Trophoblast cell (in vitro differentiated cells and primary cell): ENCODE data around the gene SCLY.

Experiments
- DNase-seq, 2 donors: peaks; one replicate each; pipeline ENCODE4 v3.0.0-alpha.2; 2016
- H2AFZ ChIP-seq: 2 replicates; pipeline ENCODE4 v1.6.1; 2013; ENCODE audit warnings: low read length, moderate library complexity, mild to moderate bottlenecking; ENCODE audit not compliant: insufficient read depth, poor library complexity
- H2AK5ac ChIP-seq: 2 replicates; pipeline ENCODE4 v1.6.1; 2013; ENCODE audit warnings: mild to moderate bottlenecking, low read length
- H2BK120ac ChIP-seq: 2 replicates; pipeline ENCODE4 v1.6.1; 2013; ENCODE audit warnings: low read length, mild to moderate bottlenecking, moderate library complexity; ENCODE audit not compliant: insufficient read depth, poor library complexity
- H2BK12ac ChIP-seq: 2 replicates; pipeline ENCODE4 v1.6.1; 2013; ENCODE audit warnings: mild to moderate bottlenecking, low read length, moderate library complexity
- H2BK5ac ChIP-seq: 2 replicates; pipeline ENCODE4 v1.6.1; 2013; ENCODE audit warnings: low read length, low read depth, moderate library complexity, mild to moderate bottlenecking; ENCODE audit not compliant: poor library complexity
- H3K14ac ChIP-seq: 2 replicates; pipeline ENCODE4 v1.6.1; 2013; ENCODE audit warnings: mild to moderate bottlenecking, low read length
- H3K18ac ChIP-seq: 2 replicates; pipeline ENCODE4 v1.6.1; 2013; ENCODE audit warnings: mild to moderate bottlenecking, low read length
- H3K23ac ChIP-seq: 2 replicates; pipeline ENCODE4 v1.6.1; 2013; ENCODE audit warnings: low read length
- H3K27ac ChIP-seq: 2 replicates; pipeline ENCODE4 v1.5.1; 2013; ENCODE audit warnings: low read depth, mild to moderate bottlenecking, inconsistent platforms, low read length, moderate library complexity
- H3K27me3 ChIP-seq: 2 replicates; pipeline ENCODE4 v1.6.1; 2013; ENCODE audit warnings: inconsistent platforms, mild to moderate bottlenecking, low read length, moderate library complexity; ENCODE audit not compliant: insufficient read depth
- H3K36me3 ChIP-seq, 2 experiments: 1 replicate in 1 of 2; 2 replicates in 1 of 2; pipeline ENCODE4 v1.6.1; 2013; ENCODE audit warnings: low read length in 2 of 2, mild to moderate bottlenecking in 2 of 2, moderate library complexity in 1 of 2; ENCODE audit not compliant: insufficient read depth in 2 of 2, control insufficient read depth in 1 of 2
- H3K4ac ChIP-seq: 2 replicates; pipeline ENCODE4 v1.6.1; 2013; ENCODE audit warnings: low read depth, mild to moderate bottlenecking, low read length, moderate library complexity
- H3K4me1 ChIP-seq, 2 experiments: 1 replicate in 1 of 2; 2 replicates in 1 of 2; pipeline ENCODE4 v1.6.1; 2013; ENCODE audit warnings: low read length in 2 of 2, mild to moderate bottlenecking in 2 of 2, moderate library complexity in 1 of 2; ENCODE audit not compliant: insufficient read depth in 2 of 2, control insufficient read depth in 1 of 2
- H3K4me2 ChIP-seq: 2 replicates; pipeline ENCODE4 v1.6.1; 2013; ENCODE audit warnings: inconsistent platforms, mild to moderate bottlenecking, low read length, moderate library complexity
- H3K4me3 ChIP-seq: 2 replicates; pipeline ENCODE4 v1.5.1; 2013; ENCODE audit warnings: mild to moderate bottlenecking, low read depth, low read length, inconsistent platforms
- H3K79me1 ChIP-seq: one replicate; pipeline ENCODE4 v1.6.1; 2013; ENCODE audit warnings: low read length
- H3K79me2 ChIP-seq: 2 replicates; pipeline ENCODE4 v1.6.1; 2013; ENCODE audit warnings: low read length, mild to moderate bottlenecking; ENCODE audit not compliant: control insufficient read depth, insufficient read depth, poor library complexity
- H3K9ac ChIP-seq: 2 replicates; pipeline ENCODE4 v1.6.1; 2013; ENCODE audit warnings: mild to moderate bottlenecking, low read length
- H3K9me3 ChIP-seq: 2 replicates; pipeline ENCODE4 v1.6.1; 2013; ENCODE audit warnings: low read depth, mild to moderate bottlenecking, control low read depth, inconsistent platforms, low read length; ENCODE audit not compliant: insufficient read depth
- H4K12ac ChIP-seq: 2 replicates; pipeline ENCODE4 v1.6.1; 2013; ENCODE audit warnings: low read depth, mild to moderate bottlenecking, low read length, moderate library complexity
- H4K8ac ChIP-seq: 2 replicates; pipeline ENCODE4 v1.6.1; 2013; ENCODE audit warnings: low read depth, mild to moderate bottlenecking, low read length, moderate library complexity
- H4K91ac ChIP-seq: one replicate; pipeline ENCODE4 v1.6.1; 2013; ENCODE audit warnings: low read depth, mild to moderate bottlenecking, low read length, moderate library complexity
- WGBS: extraction: QIAGEN DNeasy Blood & Tissue Kit; methylation state at CpG from one replicate; pipeline ENCODE4 v1.1.7; 2013; ENCODE audit warnings: missing lambda C conversion rate; ENCODE audit not compliant: insufficient read length, insufficient coverage; ENCODE audit errors: extremely low coverage; 5-methylcytosine and 5-hydroxymethylcytosine counted together

The SCLY gene

GRCh38 chr2:238019962-238020361, 40.8 kb upstream of the SCLY start:
- Histone ChIP-seq H3K4me3 (no peak overlapping the region), H3K23ac (no peak overlapping the region), H3K79me2 (no peaks in the 10 kb centered on the region), H2AFZ (no peak overlapping the region), H3K14ac (no peak overlapping the region), H2BK12ac (no peak overlapping the region), H2BK5ac (no peak overlapping the region), H3K36me3 (peaks cover 10% of the 10 kb centered on the region in 2 experiments), H3K4ac (no peak overlapping the region), H3K4me2 (no peak overlapping the region), H4K12ac (no peak overlapping the region), H3K18ac (no peak overlapping the region), H3K79me1 (no peaks in the 10 kb centered on the region), H2AK5ac (no peak overlapping the region), H3K27me3 (no peaks in the 10 kb centered on the region), H3K9me3 (no peaks in the 10 kb centered on the region), H3K4me1 (peaks cover 0 to 2% of the 10 kb centered on the region in 2 experiments), H2BK120ac (no peak overlapping the region), H3K27ac (no peak overlapping the region), H4K8ac (no peak overlapping the region), H4K91ac (no peak overlapping the region), H3K9ac (no peak overlapping the region)
- DNase-seq: no peak
- WGBS: no CpG with 5 or more reads among the region's 2 CpGs

- H3K4ac ChIP-seq: no peak overlapping the region
- no CpG with 5 or more reads among the region's 9 CpGs for WGBS
- H3K4me2 ChIP-seq: no peak overlapping the region
Observed at GRCh38 chr2:238020816-238021215, 40.0 kb upstream of the SCLY start.

GRCh38 chr2:238021327-238021726, 39.5 kb upstream of the SCLY start:
- Histone ChIP-seq H3K27me3 (no peaks in the 10 kb centered on the region), H2BK12ac (no peak overlapping the region), H3K79me1 (no peaks in the 10 kb centered on the region), H2AK5ac (no peak overlapping the region), H3K4me1 (peaks cover 0 to 2% of the 10 kb centered on the region in 2 experiments), H3K9me3 (no peaks in the 10 kb centered on the region), H4K12ac (no peak overlapping the region), H2BK5ac (no peak overlapping the region), H4K91ac (no peak overlapping the region), H3K27ac (no peak overlapping the region), H3K36me3 (peaks cover 12% of the 10 kb centered on the region in 2 experiments), H2AFZ (no peak overlapping the region), H3K14ac (no peak overlapping the region), H3K4me3 (no peak overlapping the region), H3K79me2 (no peaks in the 10 kb centered on the region), H3K18ac (no peak overlapping the region), H2BK120ac (no peak overlapping the region), H3K4ac (no peak overlapping the region), H4K8ac (no peak overlapping the region), H3K4me2 (no peak overlapping the region), H3K9ac (no peak overlapping the region), H3K23ac (no peak overlapping the region)
- no CpG with 5 or more reads among the region's 4 CpGs for WGBS
- DNase-seq: no peak

More at GRCh38 chr2:238020816-238021215, 40.0 kb upstream of the SCLY start:
- no peak for DNase-seq
- H3K79me2 ChIP-seq: no peaks in the 10 kb centered on the region
- no peak overlapping the region for H4K8ac ChIP-seq
- no peak overlapping the region for H2BK5ac ChIP-seq
- H3K4me3 ChIP-seq: no peak overlapping the region
- no peak overlapping the region for H4K12ac ChIP-seq
- no peak overlapping the region for H3K27ac ChIP-seq
- H2BK12ac ChIP-seq: no peak overlapping the region
- H3K27me3 ChIP-seq: no peaks in the 10 kb centered on the region
- H3K23ac ChIP-seq: no peak overlapping the region
- H2BK120ac ChIP-seq: no peak overlapping the region
- no peak overlapping the region for H3K14ac ChIP-seq
- H2AK5ac ChIP-seq: no peak overlapping the region
- no peak overlapping the region for H4K91ac ChIP-seq
- peaks cover 0 to 2% of the 10 kb centered on the region in 2 experiments for H3K4me1 ChIP-seq
- H2AFZ ChIP-seq: no peak overlapping the region
- H3K36me3 ChIP-seq: peaks cover 12% of the 10 kb centered on the region in 2 experiments
- no peak overlapping the region for H3K18ac ChIP-seq
- H3K9me3 ChIP-seq: no peaks in the 10 kb centered on the region
- no peak overlapping the region for H3K9ac ChIP-seq
- no peaks in the 10 kb centered on the region for H3K79me1 ChIP-seq

DNA sequence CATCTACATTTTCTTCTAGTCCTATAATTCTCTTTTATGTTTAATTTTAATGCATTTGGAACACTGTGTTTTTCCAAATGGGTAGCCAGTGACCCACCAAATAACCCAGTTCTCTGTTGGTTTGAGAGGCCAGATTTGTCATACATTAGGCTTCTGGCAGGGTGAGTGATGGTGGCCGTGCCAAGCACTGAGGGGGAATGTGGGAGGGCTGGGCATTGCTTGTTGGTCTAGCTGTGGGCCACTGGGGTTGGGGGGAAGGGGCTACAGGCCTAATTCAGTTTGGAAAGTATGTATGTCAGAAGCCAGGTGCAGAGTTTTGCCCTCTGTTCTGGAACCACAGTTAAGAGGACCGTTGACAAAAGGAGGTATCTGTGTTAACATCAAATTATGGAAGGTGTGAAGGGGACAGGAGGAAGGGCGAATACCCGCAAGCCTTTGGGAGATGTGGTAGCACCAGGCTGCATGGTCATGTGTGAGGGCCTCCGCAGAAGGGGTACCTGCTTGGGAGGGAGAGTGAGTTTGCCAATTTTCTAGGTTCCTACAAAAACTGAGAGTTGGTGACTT, 38.1 kb upstream of the SCLY start:
- WGBS: no CpG with 5 or more reads among the region's 5 CpGs
- Histone ChIP-seq H3K36me3 (peaks cover 9 to 11% of the 10 kb centered on the region in 2 experiments), H2BK5ac (no peak overlapping the region), H3K27me3 (no peaks in the 10 kb centered on the region), H4K91ac (no peak overlapping the region), H2AFZ (no peak overlapping the region), H3K14ac (no peak overlapping the region), H3K79me1 (no peaks in the 10 kb centered on the region), H3K79me2 (no peaks in the 10 kb centered on the region), H3K23ac (no peak overlapping the region), H3K18ac (no peak overlapping the region), H2BK120ac (no peak overlapping the region), H3K4me1 (peaks cover 0 to 2% of the 10 kb centered on the region in 2 experiments), H3K27ac (no peak overlapping the region), H3K4me3 (no peak overlapping the region), H3K9ac (no peak overlapping the region), H3K9me3 (no peaks in the 10 kb centered on the region), H2BK12ac (no peak overlapping the region), H3K4ac (no peak overlapping the region), H2AK5ac (no peak overlapping the region), H4K8ac (no peak overlapping the region), H3K4me2 (no peak overlapping the region), H4K12ac (no peak overlapping the region)
- no peak for DNase-seq
